AG09309 (cell line): ENCODE data around the gene ZC3H11A.

ENCODE experiments used
- DNase-seq: peaks from one replicate; pipeline ENCODE4 v3.0.0-alpha.2; 2010; ENCODE audit warnings: low read depth
- H3K4me3 ChIP-seq: 2 replicates; pipeline ENCODE4 v1.5.1; 2011; ENCODE audit warnings: mild to moderate bottlenecking, low read depth, low read length, moderate library complexity; ENCODE audit not compliant: control insufficient read depth
- TF ChIP-seq, protein P1 (sequence below): IDR thresholded peaks from 2 replicates; pipeline ENCODE4 v1.5.1; 2011; ENCODE audit warnings: mild to moderate bottlenecking, low read depth, low read length, inconsistent platforms; ENCODE audit not compliant: insufficient read depth, control insufficient read depth; ENCODE audit errors: missing control alignments

ZC3H11A gene

DNA sequence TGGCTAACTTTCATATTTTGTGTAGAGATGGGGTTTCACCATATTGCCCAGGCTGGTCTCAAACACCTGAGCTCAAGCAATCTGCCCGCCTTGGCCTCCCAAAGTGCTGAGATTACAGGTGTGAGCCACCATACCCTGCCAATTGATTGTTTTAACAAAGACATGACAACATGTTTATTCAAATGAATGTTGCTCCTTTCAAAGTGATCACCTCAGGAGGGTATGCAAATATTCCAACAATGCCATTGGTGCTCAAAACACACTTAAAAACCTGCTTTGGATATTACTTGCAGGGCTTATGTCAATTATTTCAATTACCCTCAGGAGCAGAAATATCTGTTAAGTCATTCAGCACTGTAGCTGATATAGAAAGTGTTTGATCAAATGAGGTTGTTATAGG is 22.6 kb upstream of the ZC3H11A start:
- TF ChIP-seq, protein P1, sequence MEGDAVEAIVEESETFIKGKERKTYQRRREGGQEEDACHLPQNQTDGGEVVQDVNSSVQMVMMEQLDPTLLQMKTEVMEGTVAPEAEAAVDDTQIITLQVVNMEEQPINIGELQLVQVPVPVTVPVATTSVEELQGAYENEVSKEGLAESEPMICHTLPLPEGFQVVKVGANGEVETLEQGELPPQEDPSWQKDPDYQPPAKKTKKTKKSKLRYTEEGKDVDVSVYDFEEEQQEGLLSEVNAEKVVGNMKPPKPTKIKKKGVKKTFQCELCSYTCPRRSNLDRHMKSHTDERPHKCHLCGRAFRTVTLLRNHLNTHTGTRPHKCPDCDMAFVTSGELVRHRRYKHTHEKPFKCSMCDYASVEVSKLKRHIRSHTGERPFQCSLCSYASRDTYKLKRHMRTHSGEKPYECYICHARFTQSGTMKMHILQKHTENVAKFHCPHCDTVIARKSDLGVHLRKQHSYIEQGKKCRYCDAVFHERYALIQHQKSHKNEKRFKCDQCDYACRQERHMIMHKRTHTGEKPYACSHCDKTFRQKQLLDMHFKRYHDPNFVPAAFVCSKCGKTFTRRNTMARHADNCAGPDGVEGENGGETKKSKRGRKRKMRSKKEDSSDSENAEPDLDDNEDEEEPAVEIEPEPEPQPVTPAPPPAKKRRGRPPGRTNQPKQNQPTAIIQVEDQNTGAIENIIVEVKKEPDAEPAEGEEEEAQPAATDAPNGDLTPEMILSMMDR = no peak

DNA sequence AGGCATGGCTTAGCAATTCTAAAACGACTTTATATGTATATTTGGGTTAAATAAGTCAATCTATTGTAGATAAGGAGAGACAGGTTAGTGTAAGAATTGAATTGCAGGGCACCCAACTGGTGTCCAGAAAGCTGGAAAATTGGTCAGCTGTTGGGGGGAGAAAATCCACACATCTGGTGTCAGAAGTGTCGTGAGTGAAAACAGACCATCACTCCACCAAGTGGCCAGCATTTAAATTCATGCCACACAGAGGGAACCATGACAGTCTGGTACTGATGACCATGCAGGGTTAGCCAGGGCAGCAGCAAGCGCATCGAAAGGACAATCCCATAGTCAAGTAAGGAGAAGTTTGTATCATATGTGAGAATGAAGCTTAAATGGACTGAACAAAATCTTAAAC is 18.8 kb upstream of the ZC3H11A start:
- H3K4me3 ChIP-seq = no peak overlapping the region
- TF ChIP-seq, protein P1 = no peak
- DNase-seq = no peak

More for the DNA sequence above, 22.6 kb upstream of the ZC3H11A start:
- DNase-seq = no peak
- H3K4me3 ChIP-seq = no peak overlapping the region

DNA sequence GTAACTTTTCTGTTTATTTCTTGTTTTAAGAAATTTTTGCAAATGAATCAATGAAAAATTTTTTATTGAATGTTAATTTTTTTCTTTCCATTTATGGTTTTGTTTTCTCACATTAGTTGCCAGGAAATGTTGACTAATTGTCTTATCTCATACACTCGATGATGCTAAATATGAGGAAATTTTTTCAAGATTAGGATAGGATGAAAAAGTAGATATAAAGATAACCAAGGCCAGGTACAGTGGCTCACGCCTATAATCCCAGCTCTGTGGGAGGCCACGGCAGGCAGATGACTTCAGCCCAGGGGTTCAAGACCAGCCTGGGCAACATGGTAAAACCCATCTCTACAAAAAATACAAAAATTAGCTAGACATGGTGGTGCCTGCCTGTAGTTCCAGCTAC is 17.8 kb upstream of the ZC3H11A start:
- no peak for DNase-seq
- TF ChIP-seq, protein P1 = no peak
- no peak overlapping the region for H3K4me3 ChIP-seq

DNA sequence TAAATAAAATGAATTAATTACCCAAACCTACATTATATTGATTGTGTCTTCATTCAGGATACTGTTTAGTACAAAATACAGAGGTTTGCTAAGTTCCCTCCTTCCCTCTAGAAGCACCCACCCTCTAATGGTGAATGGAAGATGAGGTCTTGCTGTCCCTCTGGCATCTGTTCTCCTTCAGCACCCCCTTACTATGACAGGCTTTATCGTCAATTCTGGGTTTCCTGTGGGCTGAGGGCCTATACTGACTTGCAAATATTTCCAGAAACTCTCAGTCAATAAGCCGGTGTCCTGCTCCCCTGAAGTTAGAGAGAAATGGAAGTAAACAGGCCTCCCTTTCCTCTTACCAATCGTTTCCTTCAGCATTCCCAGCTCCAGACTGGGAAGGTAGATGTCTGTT is 17.3 kb upstream of the ZC3H11A start:
- no peak overlapping the region for H3K4me3 ChIP-seq
- TF ChIP-seq, protein P1 = no peak
- DNase-seq = no peak

DNA sequence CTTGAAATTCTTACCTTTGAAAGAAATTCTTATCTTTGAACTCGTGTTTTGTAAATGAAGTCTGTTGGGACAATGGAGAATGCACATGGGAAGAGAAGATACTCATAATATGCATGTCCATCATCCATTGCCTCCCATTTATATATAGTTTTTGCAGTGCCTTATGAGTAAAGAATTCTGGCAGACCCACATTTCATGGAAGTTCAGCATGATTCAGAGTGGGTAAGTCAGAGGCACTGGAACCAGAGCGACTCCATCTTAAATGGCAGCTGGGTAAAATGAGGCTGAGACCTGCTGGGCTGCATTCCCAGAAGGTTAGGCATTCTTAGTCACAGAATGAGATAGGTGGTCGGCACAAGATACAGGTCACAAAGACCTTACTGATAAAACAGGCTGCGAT is 16.6 kb upstream of the ZC3H11A start:
- TF ChIP-seq, protein P1 = no peak
- no peak overlapping the region for H3K4me3 ChIP-seq
- DNase-seq = no peak

DNA sequence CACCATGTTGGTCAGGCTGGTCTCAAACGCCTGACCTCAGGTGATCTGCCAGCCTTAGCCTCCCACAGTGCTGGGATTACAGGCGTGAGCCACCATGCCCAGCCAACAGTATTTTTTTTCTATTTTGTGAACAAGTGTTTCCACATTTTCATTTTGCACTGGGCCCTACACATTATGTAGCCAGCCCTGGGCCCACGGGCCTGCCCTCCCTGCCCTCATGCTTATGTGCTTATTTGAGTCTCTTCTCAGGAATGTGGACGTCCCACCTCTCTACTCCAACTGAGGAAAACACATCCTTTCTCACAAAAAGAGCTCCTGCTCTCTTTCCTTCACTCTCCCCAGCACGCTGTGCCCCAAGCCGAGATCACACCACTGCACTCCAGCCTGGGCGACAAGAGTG is 13.5 kb upstream of the ZC3H11A start:
- TF ChIP-seq, protein P1 = no peak
- no peak overlapping the region for H3K4me3 ChIP-seq
- no peak for DNase-seq

DNA sequence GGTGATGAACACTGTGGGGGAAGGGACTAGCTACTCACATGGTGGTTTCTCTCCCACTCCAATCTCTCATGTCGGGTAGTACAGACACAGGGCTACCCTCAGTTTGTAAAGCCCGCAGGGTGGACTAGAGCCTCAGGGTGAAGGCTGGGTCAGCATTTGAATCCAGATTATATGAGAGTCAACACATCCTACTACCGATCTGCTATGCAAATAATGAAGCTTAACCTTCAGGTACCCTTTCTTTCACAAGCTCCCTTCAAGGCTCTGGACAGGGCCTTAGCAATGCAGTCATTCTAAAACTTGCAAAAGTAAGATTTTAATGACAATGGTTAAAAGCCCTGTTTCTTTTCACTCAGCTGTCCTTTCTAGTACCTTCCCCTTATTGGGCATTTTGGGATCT is 5.5 kb upstream of the ZC3H11A start:
- TF ChIP-seq, protein P1 = no peak
- DNase-seq = no peak
- no peak overlapping the region for H3K4me3 ChIP-seq
